ENCODE measurements around the gene AOPEP.

- TF ChIP-seq, protein P1, sequence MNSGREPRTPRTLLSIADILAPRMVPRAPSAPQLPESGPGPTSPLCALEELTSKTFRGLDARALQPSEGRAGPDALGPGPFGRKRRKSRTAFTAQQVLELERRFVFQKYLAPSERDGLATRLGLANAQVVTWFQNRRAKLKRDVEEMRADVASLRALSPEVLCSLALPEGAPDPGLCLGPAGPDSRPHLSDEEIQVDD (CRISPR knock-in tag; IDR thresholded peaks at IDR 0.05; ENCODE audit: borderline replicate concordance): no peak
- TF ChIP-seq THAP9 (CRISPR knock-in tag; IDR thresholded peaks at IDR 0.05; ENCODE audit: borderline replicate concordance) (no peak), ZNF121 (CRISPR knock-in tag; IDR thresholded peaks at IDR 0.05) (no peak), POLR2AphosphoS5 (IDR thresholded peaks at IDR 0.05; ENCODE audit: low read depth, low read length) (no peak), CBX1 (IDR thresholded peaks at IDR 0.05; ENCODE audit: low read depth) (no peak), FOXK2 (IDR thresholded peaks at IDR 0.05) (no peak), NAIF1 (CRISPR knock-in tag; IDR thresholded peaks at IDR 0.05; ENCODE audit: borderline replicate concordance) (no peak), CTCF (CRISPR knock-in tag; IDR thresholded peaks at IDR 0.05) (no peak), ZNF468 (CRISPR knock-in tag; IDR thresholded peaks at IDR 0.05) (no peak), ZBTB8A (CRISPR knock-in tag; IDR thresholded peaks at IDR 0.05; ENCODE audit: borderline replicate concordance, low read depth) (no peak), MIER2 (CRISPR knock-in tag; IDR thresholded peaks at IDR 0.05) (no peak)
- TF ChIP-seq, protein P2, sequence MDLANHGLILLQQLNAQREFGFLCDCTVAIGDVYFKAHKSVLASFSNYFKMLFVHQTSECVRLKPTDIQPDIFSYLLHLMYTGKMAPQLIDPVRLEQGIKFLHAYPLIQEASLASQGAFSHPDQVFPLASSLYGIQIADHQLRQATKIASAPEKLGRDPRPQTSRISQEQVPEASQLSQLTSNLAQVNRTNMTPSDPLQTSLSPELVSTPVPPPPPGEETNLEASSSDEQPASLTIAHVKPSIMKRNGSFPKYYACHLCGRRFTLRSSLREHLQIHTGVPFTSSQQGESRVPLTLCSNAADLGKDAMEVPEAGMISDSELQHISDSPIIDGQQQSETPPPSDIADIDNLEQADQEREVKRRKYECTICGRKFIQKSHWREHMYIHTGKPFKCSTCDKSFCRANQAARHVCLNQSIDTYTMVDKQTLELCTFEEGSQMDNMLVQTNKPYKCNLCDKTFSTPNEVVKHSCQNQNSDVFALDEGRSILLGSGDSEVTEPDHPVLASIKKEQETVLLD (CRISPR knock-in tag; IDR thresholded peaks at IDR 0.05; ENCODE audit: low read depth): no peak
- TF ChIP-seq, protein P3, sequence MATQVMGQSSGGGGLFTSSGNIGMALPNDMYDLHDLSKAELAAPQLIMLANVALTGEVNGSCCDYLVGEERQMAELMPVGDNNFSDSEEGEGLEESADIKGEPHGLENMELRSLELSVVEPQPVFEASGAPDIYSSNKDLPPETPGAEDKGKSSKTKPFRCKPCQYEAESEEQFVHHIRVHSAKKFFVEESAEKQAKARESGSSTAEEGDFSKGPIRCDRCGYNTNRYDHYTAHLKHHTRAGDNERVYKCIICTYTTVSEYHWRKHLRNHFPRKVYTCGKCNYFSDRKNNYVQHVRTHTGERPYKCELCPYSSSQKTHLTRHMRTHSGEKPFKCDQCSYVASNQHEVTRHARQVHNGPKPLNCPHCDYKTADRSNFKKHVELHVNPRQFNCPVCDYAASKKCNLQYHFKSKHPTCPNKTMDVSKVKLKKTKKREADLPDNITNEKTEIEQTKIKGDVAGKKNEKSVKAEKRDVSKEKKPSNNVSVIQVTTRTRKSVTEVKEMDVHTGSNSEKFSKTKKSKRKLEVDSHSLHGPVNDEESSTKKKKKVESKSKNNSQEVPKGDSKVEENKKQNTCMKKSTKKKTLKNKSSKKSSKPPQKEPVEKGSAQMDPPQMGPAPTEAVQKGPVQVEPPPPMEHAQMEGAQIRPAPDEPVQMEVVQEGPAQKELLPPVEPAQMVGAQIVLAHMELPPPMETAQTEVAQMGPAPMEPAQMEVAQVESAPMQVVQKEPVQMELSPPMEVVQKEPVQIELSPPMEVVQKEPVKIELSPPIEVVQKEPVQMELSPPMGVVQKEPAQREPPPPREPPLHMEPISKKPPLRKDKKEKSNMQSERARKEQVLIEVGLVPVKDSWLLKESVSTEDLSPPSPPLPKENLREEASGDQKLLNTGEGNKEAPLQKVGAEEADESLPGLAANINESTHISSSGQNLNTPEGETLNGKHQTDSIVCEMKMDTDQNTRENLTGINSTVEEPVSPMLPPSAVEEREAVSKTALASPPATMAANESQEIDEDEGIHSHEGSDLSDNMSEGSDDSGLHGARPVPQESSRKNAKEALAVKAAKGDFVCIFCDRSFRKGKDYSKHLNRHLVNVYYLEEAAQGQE (IDR thresholded peaks at IDR 0.05; ENCODE audit: borderline replicate concordance in 1 of 2, low read depth in 1 of 2, low read length in 2 of 2): no peak
Observed at GRCh38 chr9:94926431-94926800, 199.9 kb downstream of the AOPEP start.
